Left ventricle myocardium inferior (tissue), 1 donor: ENCODE measurements around the gene GALK1. TPM values are rescaled to one million over a fixed set of nuclear protein-coding genes. Genes with fewer than 3 reads are reported as not detected.

Source experiments
- DNase-seq: peaks from one replicate; pipeline ENCODE4 v3.0.0-alpha.2; 2020
- H3K27ac ChIP-seq: fragments of 200-600 bp; replicated peaks from 2 replicates; pipeline ENCODE4 v1.8.0; 2021
- H3K27me3 ChIP-seq: fragments of 200-600 bp; 2 replicates; pipeline ENCODE4 v1.8.0; 2021; ENCODE audit warnings: low read depth
- H3K36me3 ChIP-seq: fragments of 200-600 bp; 2 replicates; pipeline ENCODE4 v1.8.0; 2021
- H3K4me1 ChIP-seq: fragments of 200-600 bp; 2 replicates; pipeline ENCODE4 v1.8.0; 2021
- H3K4me3 ChIP-seq: fragments of 200-600 bp; 2 replicates; pipeline ENCODE4 v1.8.0; 2021; ENCODE audit warnings: mild to moderate bottlenecking, moderate library complexity
- H3K9me3 ChIP-seq: fragments of 200-600 bp; replicated peaks from 2 replicates; pipeline ENCODE4 v1.8.0; 2021
- intact Hi-C: fragments of 100-400 bp; cut with micrococcal nuclease; formaldehyde crosslinking; loops from one replicate; pipeline ENCODE4 v1.11.0; 2022
- total RNA-seq: library from RNA; stranded (reverse); fragmentation: NEBNext Ultra II Directional; extraction: Animal tissue kit (Norgen Biotek cat#: 25700); gene quantifications from one replicate; pipeline ENCODE4 v1.2.1, GENCODE V29; 2021
- TF ChIP-seq, protein P1 (sequence below): fragments of 200-600 bp; IDR thresholded peaks from 2 replicates; pipeline ENCODE4 v1.8.0; 2021; ENCODE audit warnings: antibody characterized with exemption, mild to moderate bottlenecking, borderline replicate concordance
- donor health status: DM: no; HTN: yes; CAD: no; lungs with severe emphysema.

The GALK1 gene
- total RNA-seq, 1 donor from 2014 or later = 19.1 TPM

DNA sequence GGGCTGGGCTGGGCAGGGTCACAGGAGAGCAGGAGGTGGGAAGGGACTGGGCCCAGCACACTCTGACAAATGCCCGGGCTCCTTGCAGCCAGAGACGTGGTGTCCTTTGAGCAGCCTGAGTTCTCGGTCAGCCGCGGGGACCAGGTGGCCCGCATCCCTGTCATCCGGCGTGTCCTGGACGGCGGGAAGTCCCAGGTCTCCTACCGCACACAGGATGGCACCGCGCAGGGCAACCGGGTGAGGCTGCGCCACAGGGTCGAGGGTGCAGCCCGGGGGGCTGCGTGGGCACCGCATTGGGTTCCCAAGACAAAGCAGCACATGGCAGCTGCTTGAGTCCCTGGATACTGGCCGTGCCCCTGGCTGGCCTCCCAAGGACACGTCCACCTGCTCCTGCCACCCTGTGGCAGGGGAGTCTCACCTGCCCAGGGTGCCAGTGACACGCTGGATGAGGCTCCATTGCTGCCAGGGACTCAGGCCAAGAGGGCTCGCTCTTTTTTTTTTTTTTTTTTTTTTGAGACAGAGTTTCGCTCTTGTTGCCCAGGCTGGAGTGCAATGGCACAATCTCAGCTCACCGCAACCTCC, 21.3 kb downstream of the GALK1 start:
- TF ChIP-seq, protein P1, sequence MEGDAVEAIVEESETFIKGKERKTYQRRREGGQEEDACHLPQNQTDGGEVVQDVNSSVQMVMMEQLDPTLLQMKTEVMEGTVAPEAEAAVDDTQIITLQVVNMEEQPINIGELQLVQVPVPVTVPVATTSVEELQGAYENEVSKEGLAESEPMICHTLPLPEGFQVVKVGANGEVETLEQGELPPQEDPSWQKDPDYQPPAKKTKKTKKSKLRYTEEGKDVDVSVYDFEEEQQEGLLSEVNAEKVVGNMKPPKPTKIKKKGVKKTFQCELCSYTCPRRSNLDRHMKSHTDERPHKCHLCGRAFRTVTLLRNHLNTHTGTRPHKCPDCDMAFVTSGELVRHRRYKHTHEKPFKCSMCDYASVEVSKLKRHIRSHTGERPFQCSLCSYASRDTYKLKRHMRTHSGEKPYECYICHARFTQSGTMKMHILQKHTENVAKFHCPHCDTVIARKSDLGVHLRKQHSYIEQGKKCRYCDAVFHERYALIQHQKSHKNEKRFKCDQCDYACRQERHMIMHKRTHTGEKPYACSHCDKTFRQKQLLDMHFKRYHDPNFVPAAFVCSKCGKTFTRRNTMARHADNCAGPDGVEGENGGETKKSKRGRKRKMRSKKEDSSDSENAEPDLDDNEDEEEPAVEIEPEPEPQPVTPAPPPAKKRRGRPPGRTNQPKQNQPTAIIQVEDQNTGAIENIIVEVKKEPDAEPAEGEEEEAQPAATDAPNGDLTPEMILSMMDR = no peak
- Histone ChIP-seq H3K4me1 (peaks cover 6% of the 10 kb centered on the region), H3K4me3 (no peak overlapping the region), H3K36me3 (no peaks in the 10 kb centered on the region), H3K27me3 (no peaks in the 10 kb centered on the region), H3K9me3 (no peaks in the 10 kb centered on the region), H3K27ac (no peak overlapping the region)
- intact Hi-C loops = no loop called here
- no peak for DNase-seq

DNA sequence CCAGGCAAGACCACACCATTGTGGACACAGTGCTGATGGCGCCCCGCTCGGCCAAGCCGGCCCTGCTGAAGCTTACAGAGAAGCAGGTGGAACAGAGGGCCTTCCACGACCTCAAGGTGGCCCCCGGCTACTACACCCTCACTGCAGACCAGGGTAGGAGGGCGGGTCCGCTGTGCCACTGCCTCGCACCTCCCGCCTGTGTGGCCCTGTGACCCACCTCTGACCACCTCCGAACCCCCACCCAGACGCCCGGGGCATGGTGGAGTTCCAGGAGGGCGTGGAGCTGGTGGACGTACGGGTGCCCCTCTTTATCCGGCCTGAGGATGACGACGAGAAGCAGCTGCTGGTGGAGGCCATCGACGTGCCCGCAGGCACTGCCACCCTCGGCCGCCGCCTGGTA, 22.7 kb downstream of the GALK1 start:
- TF ChIP-seq, protein P1 = no peak
- Histone ChIP-seq H3K4me1 (peaks cover 1% of the 10 kb centered on the region), H3K27me3 (no peaks in the 10 kb centered on the region), H3K36me3 (no peaks in the 10 kb centered on the region), H3K27ac (no peak overlapping the region), H3K9me3 (no peaks in the 10 kb centered on the region), H3K4me3 (no peak overlapping the region)
- intact Hi-C loops = no loop called here
- DNase-seq = no peak

DNA sequence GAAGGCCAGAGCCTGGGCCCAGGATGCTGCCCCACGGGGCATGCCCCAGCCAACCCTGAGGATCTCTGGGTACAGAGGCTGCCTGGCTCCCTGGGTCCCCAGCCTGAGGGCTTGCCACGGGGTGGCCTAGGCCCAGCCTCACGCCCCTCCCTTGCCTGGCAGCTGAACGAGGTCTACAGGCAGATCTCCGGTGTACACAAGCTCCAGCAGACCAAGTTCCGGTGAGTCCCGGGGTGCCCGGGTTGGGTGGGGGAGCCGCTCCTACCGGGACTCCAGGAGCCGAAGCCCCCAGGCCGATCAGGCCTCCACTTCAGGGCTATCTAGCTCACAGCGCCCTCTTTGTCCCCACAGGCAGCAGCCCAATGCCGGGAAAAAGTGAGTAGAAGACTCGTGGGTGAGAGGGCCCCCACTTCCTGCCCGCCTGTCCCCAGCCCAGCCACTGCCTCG, 24.3 kb downstream of the GALK1 start:
- intact Hi-C loops = no loop called here
- Histone ChIP-seq H3K4me3 (no peak overlapping the region), H3K9me3 (no peaks in the 10 kb centered on the region), H3K4me1 (no peaks in the 10 kb centered on the region), H3K36me3 (peaks cover 4% of the 10 kb centered on the region), H3K27me3 (no peaks in the 10 kb centered on the region), H3K27ac (no peak overlapping the region)
- no peak for DNase-seq
- TF ChIP-seq, protein P1 = no peak

DNA sequence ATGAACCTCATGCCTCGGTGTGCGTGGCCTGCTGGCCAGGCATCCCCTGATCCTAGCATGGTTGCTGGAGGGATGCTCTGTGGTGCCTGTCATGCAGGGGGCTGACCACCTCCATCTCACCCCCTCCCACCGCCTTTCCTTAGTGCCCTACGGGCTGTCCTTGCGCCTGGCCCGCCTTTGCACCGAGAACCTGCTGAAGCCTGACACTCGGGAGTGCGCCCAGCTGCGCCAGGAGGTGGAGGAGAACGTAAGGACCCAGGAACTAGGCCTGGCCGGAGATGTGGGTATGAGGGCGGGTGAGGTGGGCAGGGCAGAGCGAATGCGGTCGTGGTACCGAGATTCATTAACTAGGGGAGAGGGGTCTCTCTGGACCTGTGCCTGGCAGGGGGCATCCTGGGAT, 24.8 kb downstream of the GALK1 start:
- H3K4me3 ChIP-seq = no peak overlapping the region
- intact Hi-C loops = no loop called here
- TF ChIP-seq, protein P1 = no peak

DNA sequence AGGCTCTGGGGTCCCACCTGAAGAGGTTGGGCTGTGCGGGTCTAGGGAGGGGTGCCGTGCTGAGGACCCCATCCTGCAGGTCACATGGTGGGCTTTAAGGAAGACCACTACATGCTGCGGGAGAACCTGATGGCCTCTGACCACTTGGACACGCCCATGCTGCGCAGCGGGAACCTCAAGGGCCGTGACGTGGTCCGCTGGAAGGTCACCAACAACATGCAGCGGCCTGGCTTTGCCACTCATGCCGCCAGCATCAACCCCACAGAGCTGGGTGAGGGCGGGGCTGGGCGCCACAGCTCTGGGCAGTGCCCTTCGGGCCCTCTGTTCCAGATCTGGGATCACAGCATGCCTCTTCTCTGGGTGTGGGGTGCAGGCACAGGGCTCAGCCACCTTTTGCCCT, 25.2 kb downstream of the GALK1 start:
- Histone ChIP-seq H3K36me3 (peaks cover 4% of the 10 kb centered on the region), H3K4me3 (no peak overlapping the region), H3K27ac (no peak overlapping the region), H3K9me3 (no peaks in the 10 kb centered on the region), H3K27me3 (no peaks in the 10 kb centered on the region), H3K4me1 (no peaks in the 10 kb centered on the region)
- no peak for DNase-seq
- TF ChIP-seq, protein P1 = no peak
- intact Hi-C loops = no loop called here

More for the DNA sequence above, 24.8 kb downstream of the GALK1 start:
- no peaks in the 10 kb centered on the region for H3K4me1 ChIP-seq
- DNase-seq = no peak
- no peak overlapping the region for H3K27ac ChIP-seq
- H3K9me3 ChIP-seq = no peaks in the 10 kb centered on the region
- peaks cover 4% of the 10 kb centered on the region for H3K36me3 ChIP-seq
- no peaks in the 10 kb centered on the region for H3K27me3 ChIP-seq
